Right renal pelvis (tissue), 4 donors: Measurements from ENCODE around the gene PHACTR3. TPM values are rescaled to one million over a fixed set of nuclear protein-coding genes. Genes with fewer than 3 reads are reported as not detected.
"Not testable (repeated sequence)": the region's sequence is repeated elsewhere in the genome, so short reads cannot be mapped to it uniquely, and the experiment has no call there.

ENCODE experiments used
- DNase-seq, 4 donors: peaks; one replicate each; pipeline ENCODE4 v3.0.0-alpha.2; 2013; ENCODE audit warnings: low read depth in 4 of 4, low spot score in 3 of 4, missing footprints in 1 of 4
- polyA plus RNA-seq, 4 donors: library from polyadenylated mRNA; unstranded; fragments of 120-200 nt; gene quantifications; one replicate each; pipeline ENCODE4 v1.2.1, GENCODE V29; 2013; ENCODE audit not compliant: insufficient read length in 4 of 4

Gene PHACTR3
- polyA plus RNA-seq, 4 donors = 9.7 to 13.9 (median 13.0) TPM

DNA sequence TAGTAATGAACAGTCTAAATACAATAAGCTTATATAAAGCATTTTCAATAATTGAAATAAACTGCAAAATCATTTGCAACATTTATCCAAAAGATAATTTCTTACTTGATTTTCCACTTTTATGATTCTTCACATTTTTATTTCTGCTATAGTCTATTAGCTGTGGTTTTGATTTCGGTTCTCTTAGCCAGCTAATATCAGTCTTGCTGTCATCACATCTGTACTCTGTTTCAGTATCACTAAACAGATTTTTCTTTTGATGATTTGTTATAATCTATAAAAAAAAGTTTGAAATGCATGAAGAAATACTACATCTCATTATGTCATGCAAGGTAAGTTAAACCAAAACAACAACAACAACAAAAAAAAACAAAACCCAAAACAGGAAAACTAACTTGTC is 275.9 kb downstream of the PHACTR3 start:
- DNase-seq = no peak

DNA sequence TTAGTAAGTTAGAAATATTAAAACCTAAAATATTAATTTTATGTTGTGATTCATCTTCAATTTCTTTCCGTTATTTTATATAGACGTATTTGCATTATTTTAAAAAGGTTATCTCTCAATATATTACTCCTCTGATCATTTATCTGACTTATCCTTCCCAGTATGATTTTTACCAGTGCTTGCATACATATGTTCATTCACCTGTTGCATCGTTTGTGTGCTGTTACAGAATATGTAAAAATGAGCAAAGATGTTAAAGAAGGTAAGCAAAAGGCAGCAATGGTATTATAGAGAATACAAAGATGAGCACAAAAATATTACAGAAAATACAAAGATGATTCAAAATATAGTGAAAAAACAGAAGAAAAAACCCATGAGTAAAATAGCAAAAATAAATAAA is 280.2 kb downstream of the PHACTR3 start:
- DNase-seq = no peak

DNA sequence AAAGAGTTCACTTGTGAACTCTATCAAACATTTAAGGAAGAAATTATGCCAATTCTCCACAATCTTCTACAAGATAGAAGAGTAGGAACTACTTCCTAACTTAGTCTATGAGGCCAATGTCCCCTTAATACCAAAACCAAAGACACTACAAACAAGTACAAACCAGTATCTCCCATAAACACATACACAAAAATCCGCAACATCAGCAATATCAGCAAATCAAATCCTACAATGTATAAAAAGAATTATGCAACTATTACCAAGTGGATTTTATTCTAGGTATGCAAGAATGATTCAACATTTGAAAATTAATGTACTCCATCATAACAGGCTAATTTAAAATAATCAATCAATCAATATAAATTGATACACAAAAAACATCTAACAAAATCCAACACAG is 283.7 kb downstream of the PHACTR3 start:
- no peak for DNase-seq

- DNase-seq = not testable (repeated sequence)
These were observed 285.7 kb downstream of the PHACTR3 start for GRCh38 chr20:59890035-59890434.

DNA sequence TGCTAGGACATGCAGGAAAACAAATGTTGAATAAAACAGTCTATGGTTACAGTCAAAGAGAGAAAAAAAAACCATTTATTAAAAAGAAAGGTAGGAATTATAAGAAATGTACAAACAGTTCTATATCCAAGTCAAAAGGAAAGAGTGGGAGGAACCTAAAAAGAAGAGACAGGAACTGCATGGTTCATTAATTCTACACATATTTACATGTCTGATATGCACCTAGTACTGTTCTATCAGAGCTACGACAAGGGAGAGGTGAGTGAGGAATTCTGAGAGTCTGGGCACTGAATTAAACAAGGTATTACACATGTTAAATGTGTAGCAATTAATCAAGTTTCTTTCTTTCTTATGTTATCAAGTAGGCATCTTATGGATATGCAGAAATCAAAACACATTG is 287.2 kb downstream of the PHACTR3 start:
- no peak for DNase-seq

DNA sequence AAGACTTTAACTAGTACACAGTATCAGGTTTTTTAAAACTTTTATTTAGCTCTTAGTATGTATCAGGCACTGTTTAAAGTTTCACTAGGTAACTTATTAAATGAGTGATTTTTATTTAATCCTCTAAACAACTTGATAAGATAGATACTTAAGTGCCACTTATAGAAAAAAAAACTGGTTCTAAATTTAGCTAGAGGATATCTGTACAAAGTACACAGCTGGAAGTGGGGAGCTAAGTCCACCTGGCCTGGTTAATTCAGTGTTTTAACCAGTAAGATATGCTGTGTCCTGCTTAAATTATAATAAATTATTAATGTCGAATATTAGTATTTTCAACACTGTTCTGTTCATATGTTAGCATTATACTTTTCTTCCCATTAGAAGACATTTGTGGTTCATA is 291.6 kb downstream of the PHACTR3 start:
- no peak for DNase-seq
